ENCODE measurements around the gene HECTD1.
"Not testable (repeated sequence)": the region's sequence is repeated elsewhere in the genome, so short reads cannot be mapped to it uniquely, and the experiment has no call there.

HECTD1 gene

DNA sequence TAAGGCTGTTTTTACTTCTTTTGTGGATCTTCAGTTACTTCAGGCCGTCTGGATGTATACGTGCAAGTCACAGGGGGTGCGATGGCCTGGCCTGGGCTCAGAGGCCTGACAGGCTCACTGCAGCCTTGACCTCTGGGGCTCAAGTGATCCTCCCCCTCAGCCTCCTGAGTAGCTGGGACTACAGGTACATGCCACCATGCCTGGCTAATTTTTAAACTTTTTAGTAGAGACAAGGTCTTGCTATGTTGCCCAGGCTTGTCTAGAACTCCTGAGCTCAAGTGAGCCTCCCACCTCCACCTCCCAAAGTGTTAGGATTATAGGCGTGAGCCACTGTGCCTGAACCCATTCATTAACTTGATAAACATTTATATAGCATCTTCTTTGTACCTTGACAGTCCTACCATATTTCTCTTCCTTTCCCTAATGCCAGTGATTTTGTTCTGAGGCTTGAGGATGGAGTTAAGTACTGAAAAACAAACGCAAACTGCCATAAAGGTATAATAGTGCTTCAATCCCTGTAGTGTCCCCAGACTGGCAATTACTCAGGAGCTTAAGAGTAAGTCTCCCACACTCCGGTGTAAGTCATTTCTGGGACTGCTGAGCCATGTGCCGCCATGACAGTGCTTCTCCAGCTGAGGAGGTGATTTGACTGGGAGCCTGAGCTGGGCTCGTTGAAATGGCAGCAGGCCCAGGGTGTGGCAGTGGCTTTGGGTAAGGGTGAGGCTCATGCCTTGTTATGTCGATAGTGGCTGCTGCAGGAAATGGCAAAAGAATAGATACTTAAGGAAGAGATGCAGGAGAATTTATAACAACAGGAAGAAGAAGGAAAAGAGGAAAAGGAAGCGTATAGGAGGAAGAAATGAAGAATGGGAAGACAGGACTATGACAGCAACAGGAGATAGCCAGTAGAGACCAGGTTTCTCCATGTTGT is 43.7 kb upstream of the HECTD1 start:
- DNase-seq (ENCODE audit: low read depth) = peak; percentile 47
- no peak overlapping the region for H3K4me3 ChIP-seq (ENCODE audit: low read length)
- TF ChIP-seq, protein P1, sequence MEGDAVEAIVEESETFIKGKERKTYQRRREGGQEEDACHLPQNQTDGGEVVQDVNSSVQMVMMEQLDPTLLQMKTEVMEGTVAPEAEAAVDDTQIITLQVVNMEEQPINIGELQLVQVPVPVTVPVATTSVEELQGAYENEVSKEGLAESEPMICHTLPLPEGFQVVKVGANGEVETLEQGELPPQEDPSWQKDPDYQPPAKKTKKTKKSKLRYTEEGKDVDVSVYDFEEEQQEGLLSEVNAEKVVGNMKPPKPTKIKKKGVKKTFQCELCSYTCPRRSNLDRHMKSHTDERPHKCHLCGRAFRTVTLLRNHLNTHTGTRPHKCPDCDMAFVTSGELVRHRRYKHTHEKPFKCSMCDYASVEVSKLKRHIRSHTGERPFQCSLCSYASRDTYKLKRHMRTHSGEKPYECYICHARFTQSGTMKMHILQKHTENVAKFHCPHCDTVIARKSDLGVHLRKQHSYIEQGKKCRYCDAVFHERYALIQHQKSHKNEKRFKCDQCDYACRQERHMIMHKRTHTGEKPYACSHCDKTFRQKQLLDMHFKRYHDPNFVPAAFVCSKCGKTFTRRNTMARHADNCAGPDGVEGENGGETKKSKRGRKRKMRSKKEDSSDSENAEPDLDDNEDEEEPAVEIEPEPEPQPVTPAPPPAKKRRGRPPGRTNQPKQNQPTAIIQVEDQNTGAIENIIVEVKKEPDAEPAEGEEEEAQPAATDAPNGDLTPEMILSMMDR (IDR thresholded peaks at IDR 0.05; ENCODE audit: insufficient read depth, low read depth, low read length, missing control alignments) = no peak

DNA sequence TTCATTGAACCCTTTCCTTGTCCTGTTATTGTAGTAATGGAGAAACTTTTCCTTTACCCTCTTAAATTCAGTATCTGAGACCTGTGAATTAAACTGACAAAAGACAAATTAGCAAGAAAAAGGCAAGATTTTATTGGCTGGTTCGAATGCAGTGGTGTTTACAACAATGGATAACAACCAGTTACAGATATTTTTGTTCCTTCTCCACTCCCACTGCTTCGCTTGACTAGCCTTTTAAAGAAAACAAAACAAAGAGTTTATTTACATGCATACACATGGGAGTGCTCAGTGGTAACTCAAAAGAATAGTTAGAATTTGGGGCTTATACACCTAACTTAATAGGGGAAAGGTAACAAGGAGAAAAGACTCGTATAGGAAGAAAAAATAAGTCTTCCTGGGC is 37.0 kb upstream of the HECTD1 start:
- no peak for DNase-seq (ENCODE audit: low read depth)
- TF ChIP-seq, protein P1 (IDR thresholded peaks at IDR 0.05; ENCODE audit: insufficient read depth, low read depth, low read length, missing control alignments) = no peak
- H3K4me3 ChIP-seq (ENCODE audit: low read length) = no peak overlapping the region

DNA sequence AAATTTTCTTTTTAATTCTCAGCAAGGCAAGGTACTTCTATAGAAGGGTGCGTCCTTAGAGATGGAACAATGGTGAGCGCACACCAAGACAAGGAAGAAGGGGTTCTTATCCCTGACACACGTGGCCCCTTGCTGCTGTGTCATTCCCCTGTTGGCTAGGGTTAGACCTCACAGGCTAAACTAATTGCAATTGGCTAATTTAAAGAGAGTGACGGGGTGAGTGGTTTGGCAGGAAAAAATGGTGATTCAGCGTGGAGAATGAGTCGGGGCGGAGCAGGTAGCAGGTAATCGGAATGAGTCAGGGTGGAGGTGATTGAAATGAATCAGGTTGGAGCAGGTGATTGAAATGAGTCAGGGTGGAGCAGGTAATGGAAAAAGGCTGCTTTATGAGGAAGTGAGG is 36.3 kb upstream of the HECTD1 start:
- peak; percentile 98 for DNase-seq (ENCODE audit: low read depth)
- H3K4me3 ChIP-seq (ENCODE audit: low read length) = no peak overlapping the region
- TF ChIP-seq, protein P1 (IDR thresholded peaks at IDR 0.05; ENCODE audit: insufficient read depth, low read depth, low read length, missing control alignments) = no peak

DNA sequence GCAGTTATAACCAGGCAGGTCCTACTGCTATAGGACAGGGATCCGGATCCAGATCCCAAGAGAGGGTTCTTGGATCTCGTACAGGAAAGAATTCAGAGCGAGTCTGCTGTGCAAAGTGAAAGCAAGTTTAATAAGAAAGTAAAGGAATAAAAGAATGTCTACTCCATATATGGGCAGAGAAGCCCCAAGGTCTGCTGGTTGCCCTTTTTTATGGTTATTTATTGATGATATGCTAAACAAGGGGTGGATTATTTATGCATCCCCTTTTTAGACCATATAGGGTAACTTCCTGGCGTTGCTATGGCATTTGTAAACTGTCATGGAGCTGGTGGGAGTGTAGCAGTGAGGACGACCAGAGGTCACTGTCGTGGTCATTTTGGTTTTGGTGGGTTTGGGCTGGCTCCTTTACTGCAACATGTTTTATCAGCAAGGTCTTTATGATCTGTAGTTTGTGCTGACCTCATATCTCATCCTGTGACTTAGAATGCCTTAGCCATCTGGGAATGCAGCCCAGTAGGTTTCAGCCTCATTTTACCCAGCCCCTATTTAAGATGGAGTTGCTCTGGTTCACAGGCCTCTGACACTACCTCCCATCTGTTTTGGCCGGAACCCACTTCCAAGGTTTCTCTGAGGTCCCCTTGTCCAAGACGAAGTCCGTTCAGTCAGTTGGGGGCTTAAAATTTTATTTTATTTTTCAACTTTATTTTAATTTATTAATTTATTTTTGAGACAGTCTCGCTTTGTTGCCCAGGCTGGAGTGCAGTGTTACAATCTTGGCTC is 34.8 kb upstream of the HECTD1 start:
- DNase-seq (ENCODE audit: low read depth); H3K4me3 ChIP-seq (ENCODE audit: low read length): not testable (repeated sequence)

DNA sequence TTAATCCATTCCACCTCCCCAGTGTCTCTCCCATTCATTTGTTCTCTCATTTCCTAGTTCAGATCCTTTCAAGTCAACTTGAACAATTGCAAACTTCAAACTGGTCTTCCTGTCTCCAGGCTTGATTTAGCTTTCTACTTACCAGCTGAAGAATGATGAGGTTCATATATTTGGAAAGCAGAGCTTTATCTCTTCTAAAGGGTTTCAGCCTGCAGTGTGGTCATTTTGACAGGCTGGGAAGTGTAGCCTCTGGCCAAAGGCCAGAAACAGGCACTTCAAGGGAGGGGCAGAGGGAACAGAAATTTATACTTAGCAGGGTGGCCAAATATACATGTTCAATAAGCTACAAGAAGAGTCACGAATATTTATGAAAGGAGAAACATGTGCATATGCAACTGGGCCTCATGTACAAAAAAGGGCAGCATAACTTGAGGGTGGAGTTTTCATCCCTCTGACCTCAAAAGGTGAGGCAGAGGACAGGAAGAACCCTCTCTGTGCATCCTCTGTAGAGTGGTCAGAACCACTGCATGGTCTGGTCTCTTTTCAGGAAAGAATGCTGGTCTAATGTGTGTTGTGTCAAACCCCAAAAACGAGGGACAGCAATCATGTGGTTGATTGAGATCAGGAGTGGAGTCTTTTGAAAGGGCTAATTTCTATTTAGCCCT is 34.0 kb upstream of the HECTD1 start:
- no peak for DNase-seq (ENCODE audit: low read depth)
- TF ChIP-seq, protein P1 (IDR thresholded peaks at IDR 0.05; ENCODE audit: insufficient read depth, low read depth, low read length, missing control alignments) = no peak
- no peak overlapping the region for H3K4me3 ChIP-seq (ENCODE audit: low read length)

DNA sequence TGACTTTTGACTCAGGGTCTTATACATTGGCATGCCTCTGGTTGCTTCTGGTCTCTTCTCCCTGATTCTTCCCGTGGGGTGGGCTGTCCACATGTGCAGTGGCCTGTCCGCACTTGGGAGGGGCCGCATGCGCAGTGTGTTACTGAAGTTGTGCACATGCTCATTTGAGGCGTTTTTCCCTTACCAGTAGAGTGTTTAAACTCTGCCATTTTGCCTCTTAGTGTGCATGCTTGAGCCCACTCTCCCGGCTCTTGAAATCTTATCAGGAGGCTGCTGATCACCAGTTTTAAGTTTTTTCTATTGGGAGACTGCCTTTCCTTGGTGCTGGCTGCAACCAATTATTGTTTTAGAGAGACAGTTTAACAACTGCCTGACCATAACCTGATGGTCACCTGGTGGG is 32.1 kb upstream of the HECTD1 start:
- H3K4me3 ChIP-seq (ENCODE audit: low read length) = no peak overlapping the region
- no peak for DNase-seq (ENCODE audit: low read depth)
- TF ChIP-seq, protein P1 (IDR thresholded peaks at IDR 0.05; ENCODE audit: insufficient read depth, low read depth, low read length, missing control alignments) = no peak

DNA sequence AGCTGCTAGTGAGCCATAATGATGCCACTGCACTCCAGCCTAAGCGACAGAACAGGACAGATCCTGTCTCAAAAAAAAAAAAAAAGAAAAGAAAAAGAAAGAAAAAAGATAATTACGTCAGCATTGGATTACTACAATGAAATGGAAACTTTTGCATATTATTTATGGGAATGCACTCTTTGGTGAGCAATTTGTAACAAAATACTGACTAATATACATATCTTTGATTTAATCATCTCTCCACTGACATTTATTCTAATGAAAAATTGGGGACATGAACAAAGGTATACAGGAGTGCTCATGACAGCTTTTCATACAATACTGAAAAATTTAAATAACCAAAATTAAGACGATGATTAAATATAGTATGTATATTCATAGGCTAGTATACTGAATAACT is 27.9 kb upstream of the HECTD1 start:
- H3K4me3 ChIP-seq (ENCODE audit: low read length) = no peak overlapping the region
- TF ChIP-seq, protein P1 (IDR thresholded peaks at IDR 0.05; ENCODE audit: insufficient read depth, low read depth, low read length, missing control alignments) = no peak
- no peak for DNase-seq (ENCODE audit: low read depth)

Data from epithelial cell of esophagus (primary cell).